Stomach (tissue), 9 donors: Measurements from ENCODE around the gene CXCL14. TPM values are rescaled to one million over a fixed set of nuclear protein-coding genes. Genes with fewer than 3 reads are reported as not detected.
A peak's percentile ranks its signal among the peaks of the same experiment; 100 is the strongest.

Experiments
- DNase-seq, 2 donors: peaks; one replicate each; pipeline versions ENCODE4 v3.0.0 to v3.0.0-alpha.2; 2013 to 2019
- H3K27ac ChIP-seq, 5 donors: fragments of 200-600 bp in 4 of 5; sonication (generic) in 4 of 5; one replicate each; pipeline ENCODE4 v1.5.1; 2013 to 2019; ENCODE audit warnings: mild to moderate bottlenecking in 1 of 5, moderate library complexity in 1 of 5
- H3K27me3 ChIP-seq, 3 donors: fragments of 200-600 bp; sonication (generic); one replicate each; pipeline ENCODE4 v1.5.1; 2017 to 2019; ENCODE audit warnings: mixed run types in 1 of 3
- H3K36me3 ChIP-seq, 4 donors: fragments of 200-600 bp; sonication (generic); 1 replicate in 3 of 4; 2 replicates in 1 of 4; pipeline ENCODE4 v1.5.1; 2016 to 2019
- H3K4me1 ChIP-seq, 4 donors: fragments of 200-600 bp; sonication (generic); one replicate each; pipeline ENCODE4 v1.5.1; 2016 to 2019
- H3K4me3 ChIP-seq, 4 donors: fragments of 200-600 bp; sonication (generic) in 3 of 4; one replicate each; pipeline ENCODE4 v1.5.1; 2016 to 2019; ENCODE audit warnings: mild to moderate bottlenecking in 1 of 4
- H3K9me3 ChIP-seq, 4 donors: fragments of 200-600 bp; sonication (generic); one replicate each; pipeline ENCODE4 v1.5.1; 2016 to 2019
- EP300 ChIP-seq: sonication (generic); formaldehyde crosslinking; IDR thresholded peaks from one replicate; pipeline ENCODE4 v1.6.1; 2017; ENCODE audit warnings: antibody characterized with exemption
- POLR2A ChIP-seq, 4 donors: fragments of 450-650 bp; IDR thresholded peaks; one replicate each; pipeline ENCODE4 v1.6.1; 2016; ENCODE audit warnings: antibody characterized with exemption in 4 of 4, control low read depth in 2 of 4, mild to moderate bottlenecking in 1 of 4, moderate library complexity in 1 of 4
- POLR2AphosphoS5 ChIP-seq, 3 donors: sonication (generic); formaldehyde crosslinking; IDR thresholded peaks; one replicate each; pipeline ENCODE4 v1.6.1; 2016; ENCODE audit warnings: antibody characterized with exemption in 3 of 3
- WGBS, 5 donors: extraction: QIAGEN DNeasy Blood & Tissue Kit in 3 of 5; methylation state at CpG; one replicate each; pipeline versions ENCODE4 v1.1.5 to v1.1.7; 2013 to 2018; 5-methylcytosine and 5-hydroxymethylcytosine counted together
- intact Hi-C: fragments of 100-400 bp; cut with DNase I; formaldehyde crosslinking; loops from one replicate; pipeline ENCODE4 v1.15.1; 2023; ENCODE audit warnings: low total_unique reads
- polyA plus RNA-seq, 3 donors: library from polyadenylated mRNA; stranded (reverse); fragments of 200-250 nt; gene quantifications; one replicate each; pipeline ENCODE4 v1.2.3, GENCODE V29; 2013
- total RNA-seq, 5 donors: library from RNA; depleted of rRNA; stranded (reverse); fragments of >200 nt; gene quantifications; one replicate each; pipeline versions ENCODE4 v1.1.0 to v1.2.3, GENCODE V29; 2014 to 2016
- TF ChIP-seq, protein P1 (sequence below), 7 experiments: fragments of 450-650 bp in 4 of 7; fragments of 200-600 bp in 3 of 7; sonication (generic) in 3 of 7; IDR thresholded peaks; one replicate each; pipeline ENCODE4 v1.5.1; 2016 to 2019; ENCODE audit warnings: antibody characterized with exemption in 7 of 7, control low read depth in 2 of 7, mild to moderate bottlenecking in 1 of 7
- donor health status: healthy with polysubstance abuse.
- donor health status: Bipolar disorder and iron deficiency.
- donor health status: healthy.

CXCL14 gene
- total and polyA plus RNA-seq, 8 donors, result 12.7 to 82.0 (median 32.1) TPM; not detected in 2

- intact Hi-C loops, result loop anchor here (5.0 kb wide), 1 partner anchor 263 kb away; no protein-coding TSS in a partner anchor
- no peak for DNase-seq
- Histone ChIP-seq H3K27ac (no peak overlapping the region), H3K4me3 (no peak overlapping the region), H3K9me3 (no peaks in the 10 kb centered on the region), H3K4me1 (peaks cover 0 to 8% (median 6%) of the 10 kb centered on the region in 4 donors), H3K27me3 (peaks cover 0 to 11% (median 0%) of the 10 kb centered on the region in 3 donors), H3K36me3 (no peaks in the 10 kb centered on the region)
- TF ChIP-seq, protein P1, sequence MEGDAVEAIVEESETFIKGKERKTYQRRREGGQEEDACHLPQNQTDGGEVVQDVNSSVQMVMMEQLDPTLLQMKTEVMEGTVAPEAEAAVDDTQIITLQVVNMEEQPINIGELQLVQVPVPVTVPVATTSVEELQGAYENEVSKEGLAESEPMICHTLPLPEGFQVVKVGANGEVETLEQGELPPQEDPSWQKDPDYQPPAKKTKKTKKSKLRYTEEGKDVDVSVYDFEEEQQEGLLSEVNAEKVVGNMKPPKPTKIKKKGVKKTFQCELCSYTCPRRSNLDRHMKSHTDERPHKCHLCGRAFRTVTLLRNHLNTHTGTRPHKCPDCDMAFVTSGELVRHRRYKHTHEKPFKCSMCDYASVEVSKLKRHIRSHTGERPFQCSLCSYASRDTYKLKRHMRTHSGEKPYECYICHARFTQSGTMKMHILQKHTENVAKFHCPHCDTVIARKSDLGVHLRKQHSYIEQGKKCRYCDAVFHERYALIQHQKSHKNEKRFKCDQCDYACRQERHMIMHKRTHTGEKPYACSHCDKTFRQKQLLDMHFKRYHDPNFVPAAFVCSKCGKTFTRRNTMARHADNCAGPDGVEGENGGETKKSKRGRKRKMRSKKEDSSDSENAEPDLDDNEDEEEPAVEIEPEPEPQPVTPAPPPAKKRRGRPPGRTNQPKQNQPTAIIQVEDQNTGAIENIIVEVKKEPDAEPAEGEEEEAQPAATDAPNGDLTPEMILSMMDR (IDR thresholded peaks at IDR 0.05), result no peak
- TF ChIP-seq POLR2AphosphoS5 (IDR thresholded peaks at IDR 0.05) (no peak), POLR2A (IDR thresholded peaks at IDR 0.05) (no peak)
- WGBS, 5 donors, result 78 to 85% (median 78%) methylated on average over 5 of the region's 5 CpGs
These were observed 14.5 kb downstream of the CXCL14 start for GRCh38 chr5:135564331-135564730.

DNA sequence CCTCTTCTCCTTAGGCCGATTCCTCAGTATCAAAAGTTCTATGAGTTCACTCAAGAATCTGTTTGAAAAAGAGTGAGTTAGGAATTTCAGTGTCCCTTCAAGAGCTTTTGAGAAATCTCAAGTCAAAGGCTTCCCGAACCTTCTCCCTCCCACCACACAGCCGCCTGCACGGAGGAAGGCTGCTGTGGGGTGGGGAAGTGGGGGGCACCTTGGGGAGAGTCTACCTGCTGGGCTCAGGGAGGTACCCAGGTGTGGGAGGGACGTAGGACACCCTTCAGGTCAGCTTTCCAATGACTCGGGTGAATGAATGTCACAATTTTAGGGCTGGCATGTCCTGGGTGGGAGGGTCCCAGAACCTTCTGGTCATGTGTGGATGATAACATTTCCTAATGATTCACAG lies 17.5 kb downstream of the CXCL14 start:
- H3K27me3 ChIP-seq, result peaks cover 0 to 26% (median 5%) of the 10 kb centered on the region in 3 donors
- no peak for DNase-seq
- no peaks in the 10 kb centered on the region for H3K9me3 ChIP-seq
- intact Hi-C loops, result loop anchor here (5.0 kb wide), 1 partner anchor 266 kb away; no protein-coding TSS in a partner anchor
- WGBS, 5 donors, result 84 to 88% (median 87%) methylated on average over 6 of the region's 6 CpGs
- peaks cover 0 to 8% (median 6%) of the 10 kb centered on the region in 4 donors for H3K4me1 ChIP-seq
- TF ChIP-seq EP300 (no peak), POLR2AphosphoS5 (IDR thresholded peaks at IDR 0.05) (no peak), POLR2A (IDR thresholded peaks at IDR 0.05) (no peak)
- TF ChIP-seq, protein P1 (IDR thresholded peaks at IDR 0.05), result no peak
- no peaks in the 10 kb centered on the region for H3K36me3 ChIP-seq
- H3K27ac ChIP-seq, result no peak overlapping the region
- no peak overlapping the region for H3K4me3 ChIP-seq

DNA sequence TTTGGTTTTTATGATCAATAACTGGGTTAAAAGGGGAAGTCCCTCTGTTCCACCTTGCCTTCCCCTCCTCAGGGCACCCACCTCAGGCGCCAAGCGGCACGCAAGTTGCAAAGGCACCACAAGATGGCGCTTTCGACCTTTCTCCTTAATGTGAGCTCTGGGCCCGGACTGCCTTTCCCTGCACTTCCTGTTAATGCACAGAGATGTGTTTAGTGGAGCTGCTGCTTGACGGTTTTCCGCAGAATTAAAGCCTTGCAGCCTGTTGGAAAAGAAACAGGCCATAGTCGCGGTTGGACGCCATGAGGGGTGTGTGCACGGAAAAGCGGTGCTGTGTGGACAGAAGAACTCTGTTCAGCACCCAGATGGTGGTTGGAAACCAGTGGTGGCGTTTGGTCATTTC lies 17.9 kb downstream of the CXCL14 start:
- peak; percentile 81 to 94 for DNase-seq
- no peaks in the 10 kb centered on the region for H3K9me3 ChIP-seq
- intact Hi-C loops, result loop anchor here (5.0 kb wide), 1 partner anchor 266 kb away; no protein-coding TSS in a partner anchor
- 11 to 18% (median 13%) methylated on average over 14 of the region's 14 CpGs for WGBS, 5 donors
- TF ChIP-seq POLR2A (IDR thresholded peaks at IDR 0.05) (no peak), EP300 (no peak), POLR2AphosphoS5 (IDR thresholded peaks at IDR 0.05) (peak in 1 of 3 donors; percentile 31)
- TF ChIP-seq, protein P1 (IDR thresholded peaks at IDR 0.05), result peak in 5 of 7 experiments; percentile 51 to 69 (median 67)
- H3K4me1 ChIP-seq, result peaks cover 0 to 8% (median 6%) of the 10 kb centered on the region in 4 donors
- no peaks in the 10 kb centered on the region for H3K36me3 ChIP-seq
- no peak overlapping the region for H3K27ac ChIP-seq
- no peak overlapping the region for H3K4me3 ChIP-seq
- peaks cover 0 to 29% (median 5%) of the 10 kb centered on the region in 3 donors for H3K27me3 ChIP-seq

DNA sequence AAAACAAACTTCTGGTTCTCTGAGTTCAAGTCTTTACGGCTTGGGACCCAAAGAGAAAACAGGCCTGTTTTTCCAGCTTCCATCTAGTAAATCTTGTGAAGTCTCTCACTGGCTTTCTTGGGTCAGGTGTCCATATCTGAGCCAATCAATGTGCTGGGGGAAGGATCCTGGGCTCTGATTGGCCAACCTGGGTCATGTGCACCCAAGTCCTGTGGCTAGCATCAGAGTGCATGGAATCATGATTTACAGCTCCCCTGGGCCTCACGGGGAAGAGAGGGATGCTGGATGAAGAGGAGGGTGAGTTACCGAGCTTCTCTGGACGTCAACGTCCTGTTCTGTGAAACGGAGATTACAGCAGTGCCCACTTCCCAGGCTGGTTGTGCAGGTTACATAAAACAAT lies 19.4 kb downstream of the CXCL14 start:
- intact Hi-C loops, result no loop called here
- peaks cover 0 to 8% (median 6%) of the 10 kb centered on the region in 4 donors for H3K4me1 ChIP-seq
- peaks cover 0 to 44% (median 5%) of the 10 kb centered on the region in 3 donors for H3K27me3 ChIP-seq
- H3K27ac ChIP-seq, result no peak overlapping the region
- H3K36me3 ChIP-seq, result no peaks in the 10 kb centered on the region
- TF ChIP-seq POLR2A (IDR thresholded peaks at IDR 0.05), result no peak
- no peak for TF ChIP-seq EP300
- TF ChIP-seq POLR2AphosphoS5 (IDR thresholded peaks at IDR 0.05), result no peak
- TF ChIP-seq, protein P1 (IDR thresholded peaks at IDR 0.05), result no peak
- 42 to 64% (median 49%) methylated on average over 6 of the region's 6 CpGs for WGBS, 5 donors
- H3K4me3 ChIP-seq, result no peak overlapping the region
- no peak for DNase-seq
- no peaks in the 10 kb centered on the region for H3K9me3 ChIP-seq
